ENCODE results near the gene FXN.

DNA sequence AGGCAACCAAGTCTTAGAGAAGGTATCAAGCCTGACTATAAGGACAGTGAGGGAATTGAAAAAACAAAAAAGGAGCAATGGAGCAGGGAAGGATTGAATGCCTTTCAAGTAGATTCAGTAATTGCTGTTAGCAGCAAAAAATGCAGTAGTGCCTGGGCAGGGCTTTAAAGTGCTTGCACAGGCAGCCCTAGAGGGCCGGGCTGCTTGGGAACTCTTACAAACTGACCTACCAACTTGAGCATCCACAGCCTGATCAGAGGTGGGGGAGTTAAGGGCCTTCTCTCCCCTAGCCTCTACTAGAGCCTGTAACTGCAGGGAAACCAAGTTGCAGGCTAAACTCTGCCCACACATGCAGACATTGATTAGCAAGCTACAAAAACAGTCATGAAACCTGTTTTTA lies 19.4 kb downstream of the FXN start:
- TF ChIP-seq, protein P1, sequence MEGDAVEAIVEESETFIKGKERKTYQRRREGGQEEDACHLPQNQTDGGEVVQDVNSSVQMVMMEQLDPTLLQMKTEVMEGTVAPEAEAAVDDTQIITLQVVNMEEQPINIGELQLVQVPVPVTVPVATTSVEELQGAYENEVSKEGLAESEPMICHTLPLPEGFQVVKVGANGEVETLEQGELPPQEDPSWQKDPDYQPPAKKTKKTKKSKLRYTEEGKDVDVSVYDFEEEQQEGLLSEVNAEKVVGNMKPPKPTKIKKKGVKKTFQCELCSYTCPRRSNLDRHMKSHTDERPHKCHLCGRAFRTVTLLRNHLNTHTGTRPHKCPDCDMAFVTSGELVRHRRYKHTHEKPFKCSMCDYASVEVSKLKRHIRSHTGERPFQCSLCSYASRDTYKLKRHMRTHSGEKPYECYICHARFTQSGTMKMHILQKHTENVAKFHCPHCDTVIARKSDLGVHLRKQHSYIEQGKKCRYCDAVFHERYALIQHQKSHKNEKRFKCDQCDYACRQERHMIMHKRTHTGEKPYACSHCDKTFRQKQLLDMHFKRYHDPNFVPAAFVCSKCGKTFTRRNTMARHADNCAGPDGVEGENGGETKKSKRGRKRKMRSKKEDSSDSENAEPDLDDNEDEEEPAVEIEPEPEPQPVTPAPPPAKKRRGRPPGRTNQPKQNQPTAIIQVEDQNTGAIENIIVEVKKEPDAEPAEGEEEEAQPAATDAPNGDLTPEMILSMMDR (conservative IDR thresholded peaks at IDR 0.05) = no peak
- TF ChIP-seq EZH2 (IDR thresholded peaks at IDR 0.05; ENCODE audit: low read depth) = no peak

All from PC-9 (cell line).